Embryonic facial prominence (tissue), 1 donor: ENCODE results near the gene PARK7.
"Not testable (repeated sequence)": the region's sequence is repeated elsewhere in the genome, so short reads cannot be mapped to it uniquely, and the experiment has no call there.

Experiments used
- DNase-seq: peaks from one replicate; pipeline ENCODE4 v3.0.0-alpha.2; 2016; ENCODE audit errors: extremely low spot score

PARK7 gene

GRCh38 chr1:7943251-7943650 is 18.3 kb upstream of the PARK7 start:
- no peak for DNase-seq

DNA sequence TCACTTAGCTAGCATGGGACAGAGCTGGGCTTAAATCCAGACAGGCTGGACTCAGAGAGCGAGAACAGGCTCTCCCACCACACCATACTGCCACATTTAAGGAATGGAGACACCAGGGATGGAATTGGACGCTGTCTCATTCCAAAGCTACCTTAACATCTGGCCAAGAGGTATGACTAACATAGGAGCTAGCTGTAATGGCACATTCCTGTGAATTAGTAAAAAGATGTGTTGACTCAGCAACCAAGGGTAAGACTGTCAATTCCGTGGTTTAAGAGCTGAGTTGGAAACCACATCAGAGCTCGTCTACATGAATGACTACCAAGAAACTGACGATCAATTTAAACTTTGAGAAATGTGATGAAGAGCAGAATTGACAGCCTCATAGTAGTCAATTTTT is 12.6 kb upstream of the PARK7 start:
- no peak for DNase-seq

GRCh38 chr1:7952791-7953190 is 8.7 kb upstream of the PARK7 start:
- not testable (repeated sequence) for DNase-seq

- peak; percentile 51 for DNase-seq
Measured at GRCh38 chr1:7953850-7954609, 7.5 kb upstream of the PARK7 start.

GRCh38 chr1:7954683-7955082 is 6.8 kb upstream of the PARK7 start:
- DNase-seq, result no peak

DNA sequence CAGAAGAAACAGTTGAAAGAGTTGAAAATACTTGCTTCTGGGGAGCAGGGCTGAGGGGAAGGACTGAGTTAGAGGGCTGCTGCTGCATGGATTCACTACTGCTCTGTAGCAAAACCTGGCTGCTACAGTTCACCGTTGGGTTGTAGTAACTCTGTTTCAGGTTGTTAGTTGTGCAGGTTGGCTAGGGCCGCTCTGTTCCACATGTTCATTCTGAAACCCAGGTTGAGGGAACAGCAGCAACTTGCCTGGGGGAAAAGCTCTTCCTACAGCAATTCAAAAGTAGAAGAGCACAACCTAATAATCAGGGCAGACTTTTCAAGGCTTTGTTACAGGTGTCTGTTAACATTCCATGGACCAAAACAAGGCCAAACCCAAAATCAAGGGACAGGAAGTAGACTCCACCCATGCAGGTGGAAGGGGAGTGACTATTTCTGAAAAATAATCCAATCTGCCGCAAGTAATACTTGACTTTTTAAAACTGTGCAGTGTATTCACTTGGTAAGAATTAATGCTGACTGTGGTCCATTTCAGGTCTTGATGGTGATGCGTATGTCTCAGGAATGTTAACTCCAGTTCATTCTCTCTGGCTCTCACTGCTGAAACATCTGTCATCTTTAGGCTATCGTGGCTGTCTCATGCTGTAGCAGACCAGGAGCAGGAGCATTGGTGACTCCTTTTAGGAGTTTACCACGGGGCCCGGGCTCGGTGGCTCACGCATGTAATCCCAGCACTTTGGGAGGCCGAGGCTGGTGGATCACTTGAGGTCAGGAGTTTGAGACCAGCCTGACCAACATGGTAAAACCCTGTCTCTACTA is 5.1 kb upstream of the PARK7 start:
- no peak for DNase-seq

DNA sequence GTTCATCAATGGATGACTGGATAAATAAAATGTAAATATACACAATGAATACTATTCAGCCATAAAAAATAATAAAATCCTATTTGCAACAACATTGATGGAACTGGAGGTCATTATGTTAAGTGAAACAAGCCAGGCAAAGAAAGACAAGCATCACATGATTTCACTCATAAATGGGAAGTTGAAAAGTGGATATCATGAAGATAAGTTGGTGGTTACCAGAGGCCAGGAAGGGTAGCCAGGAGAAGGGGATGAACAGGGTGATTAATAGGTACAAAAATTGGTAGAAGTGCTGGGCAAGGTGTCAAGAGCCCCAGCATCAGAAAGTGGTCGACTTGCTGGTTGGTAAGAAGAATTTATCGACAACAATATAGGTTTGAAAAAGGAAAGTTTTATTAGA is 1.3 kb upstream of the PARK7 start:
- no peak for DNase-seq

GRCh38 chr1:7960867-7961215 is 670 bp upstream of the PARK7 start:
- no peak for DNase-seq

DNA sequence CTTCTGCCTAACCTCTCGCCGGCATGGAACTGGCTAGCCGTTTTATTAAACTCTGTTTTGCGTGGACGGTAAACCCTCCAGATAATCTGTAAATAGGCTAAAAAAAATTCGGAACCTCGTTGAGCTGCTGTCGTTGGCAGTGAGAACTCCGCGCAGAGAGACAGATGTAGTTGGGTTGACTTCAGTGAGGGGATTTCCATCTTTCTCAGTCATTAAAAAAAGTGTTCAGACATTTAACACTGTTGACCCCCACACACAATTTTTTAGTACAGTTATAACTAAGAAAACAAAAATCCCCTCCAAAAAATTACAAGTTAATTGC is 464 bp downstream of the PARK7 start:
- DNase-seq, result no peak

GRCh38 chr1:7962636-7963377 is 1.3 kb downstream of the PARK7 start:
- DNase-seq, result no peak

DNA sequence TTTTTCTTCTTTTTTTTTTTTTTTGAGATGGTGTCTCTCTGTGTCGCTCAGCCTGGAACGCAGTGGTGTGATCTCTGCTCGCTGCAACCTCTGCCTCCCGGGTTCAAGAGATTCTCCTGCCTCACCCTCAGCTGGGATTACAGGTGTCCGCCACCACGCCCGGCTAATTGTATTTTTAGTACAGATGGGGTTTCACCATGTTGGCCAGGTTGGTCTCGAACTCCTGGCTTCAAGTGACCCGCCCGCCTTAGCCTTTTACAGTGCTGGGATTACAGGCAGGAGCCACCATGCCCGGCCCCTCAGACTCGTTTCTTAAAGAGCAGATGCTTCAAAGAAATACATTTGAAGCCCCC is 1.8 kb downstream of the PARK7 start:
- DNase-seq, result not testable (repeated sequence)

GRCh38 chr1:7963841-7964240 is 2.3 kb downstream of the PARK7 start:
- DNase-seq, result not testable (repeated sequence)

- DNase-seq, result no peak
Measured at GRCh38 chr1:7964476-7964875, 3.0 kb downstream of the PARK7 start.

GRCh38 chr1:7967196-7967595 is 5.7 kb downstream of the PARK7 start:
- no peak for DNase-seq

- DNase-seq, result no peak
Measured at GRCh38 chr1:7967651-7968050, 6.1 kb downstream of the PARK7 start.

GRCh38 chr1:7970246-7970645 is 8.7 kb downstream of the PARK7 start:
- DNase-seq, result no peak

GRCh38 chr1:7971024-7971423 is 9.5 kb downstream of the PARK7 start:
- DNase-seq, result no peak

GRCh38 chr1:7972285-7972684 is 10.8 kb downstream of the PARK7 start:
- no peak for DNase-seq

- DNase-seq, result no peak
Measured at GRCh38 chr1:7973086-7973485, 11.6 kb downstream of the PARK7 start.

DNA sequence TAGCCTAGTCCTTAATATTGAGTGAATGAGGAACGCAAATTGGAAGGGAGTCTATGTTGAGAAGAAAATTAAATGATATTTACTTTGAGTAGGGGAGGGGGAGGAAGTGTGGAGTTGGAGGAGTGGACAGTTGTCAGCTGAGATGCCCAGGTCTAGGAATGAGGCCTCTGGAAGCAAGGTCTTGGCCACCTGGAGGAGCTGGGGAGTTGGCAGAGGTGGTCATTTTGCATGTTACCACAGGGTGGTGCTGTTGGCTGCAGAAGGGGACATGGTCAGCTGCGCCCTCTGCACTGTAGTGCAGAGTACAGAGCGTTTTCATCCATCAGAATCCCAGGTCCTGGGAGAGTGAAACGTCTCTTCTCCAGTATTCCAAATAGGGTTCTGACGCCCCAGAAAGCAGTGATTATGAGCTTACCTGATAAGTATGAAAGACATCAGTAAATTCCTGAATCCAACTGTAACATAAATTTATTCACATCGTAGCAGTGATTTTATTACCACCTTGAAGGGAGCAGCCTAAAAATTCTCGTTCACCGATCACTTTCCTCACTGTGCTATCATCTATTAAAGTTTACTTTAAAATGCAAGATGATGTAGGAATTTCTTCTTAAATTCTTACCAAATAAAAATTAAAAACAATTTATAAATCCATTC is 13.8 kb downstream of the PARK7 start:
- DNase-seq, result no peak

DNA sequence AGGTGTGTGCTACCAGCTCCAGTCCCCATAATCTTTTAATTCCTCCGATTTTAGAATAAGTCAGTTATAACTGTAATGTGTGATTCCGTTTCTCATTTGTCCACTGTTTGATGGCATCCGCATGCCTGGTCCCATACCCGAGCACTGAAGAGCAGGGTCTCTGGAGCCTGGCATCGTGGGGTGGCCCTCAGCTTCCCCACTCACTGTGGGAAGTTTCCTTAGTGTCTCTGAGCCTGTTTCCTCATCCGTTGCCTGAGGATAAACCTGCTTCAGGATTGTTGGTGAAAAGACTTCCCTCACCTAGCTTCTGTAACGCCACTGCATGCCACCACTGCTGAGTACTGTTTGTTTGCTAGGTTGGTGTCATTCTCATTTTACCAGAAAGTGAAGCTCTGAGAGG is 19.5 kb downstream of the PARK7 start:
- no peak for DNase-seq

DNA sequence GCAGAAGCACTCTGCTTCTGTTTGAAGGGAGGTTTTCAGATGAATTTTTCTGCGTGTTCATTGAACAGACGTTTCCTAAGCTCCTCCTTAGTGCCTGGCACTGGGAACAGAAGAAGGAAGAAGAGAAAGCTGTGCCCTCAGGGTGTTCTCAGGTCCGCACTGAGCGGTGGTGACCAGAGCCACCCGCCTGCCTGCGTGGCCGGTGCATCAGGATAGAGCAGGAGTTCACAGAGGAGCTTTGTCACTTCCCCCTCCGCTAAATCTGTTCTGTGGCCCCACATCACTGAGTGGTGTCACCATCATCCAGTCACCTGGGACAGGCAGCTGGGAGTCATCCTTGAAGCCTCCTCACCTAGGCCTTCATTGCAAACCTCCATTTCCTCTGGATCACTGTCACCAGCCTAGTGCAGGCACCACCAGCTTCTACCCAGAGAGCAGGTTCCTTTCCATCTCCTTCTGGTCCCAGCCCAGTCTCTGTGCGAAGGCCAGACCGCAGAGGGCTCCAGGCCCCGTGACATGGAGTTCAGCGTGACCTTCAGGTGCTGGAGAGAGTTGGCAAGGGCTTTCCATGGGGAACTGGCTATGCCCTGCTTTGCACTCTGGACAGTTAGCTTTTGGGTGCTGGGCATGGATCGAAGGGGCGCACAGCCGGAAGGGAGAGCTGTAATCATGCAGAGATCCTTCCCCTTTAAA is 21.7 kb downstream of the PARK7 start:
- no peak for DNase-seq
